GM12878 (cell line): ENCODE measurements around the gene GMCL1. TPM values are rescaled to one million over a fixed set of nuclear protein-coding genes. Genes with fewer than 3 reads are reported as not detected.

Experiments
- ATAC-seq: fragments of 200-7000 bp; cut with Tn5 transposase; 3 replicates; pipeline ENCODE4 v1.9.1; 2020; ENCODE audit warnings: mild to moderate bottlenecking, moderate library complexity
- BruUV-seq: library from RNA; stranded (reverse); fragments of 400-500 nt; replicated peaks from 2 replicates; lab custom pipeline; 2021; lab: Mats Ljungman, UMichigan
- CTCF ChIA-PET: fragments of 300-600 bp; sonication (Branson Sonifier 250); formaldehyde crosslinking; extraction: SDS; loops from one replicate; lab custom pipeline; 2021; ENCODE audit warnings: inconsistent platforms; lab: Yijun Ruan, JAX
- POLR2A ChIA-PET: fragments of 350-600 bp; formaldehyde crosslinking; extraction: SDS; loops from one replicate; lab custom pipeline; 2021; ENCODE audit warnings: inconsistent platforms; lab: Charles Lee
- RAD21 ChIA-PET: fragments of 300-600 bp; sonication (Branson Sonifier 250); formaldehyde crosslinking; loops from one replicate; lab custom pipeline; 2023; ENCODE audit warnings: antibody characterized with exemption; ENCODE audit not compliant: unreplicated experiment; lab: Charles Lee
- SMC1A ChIA-PET: fragments of 300-600 bp; sonication (Branson Sonifier 250); formaldehyde crosslinking; loops from one replicate; lab custom pipeline; 2023; ENCODE audit not compliant: unreplicated experiment, uncharacterized antibody; lab: Charles Lee
- DNase-seq: peaks from one replicate; pipeline ENCODE4 v3.0.0-alpha.2; 2011; ENCODE audit warnings: low read depth, low spot score
- FAIRE-seq: peaks from 3 replicates; lab custom pipeline; 2011; peaks lifted over from hg19 to GRCh38; lab: Jason Lieb, UNC
- H2AFZ ChIP-seq: 2 replicates; pipeline ENCODE4 v1.6.0; 2011; ENCODE audit warnings: low read depth, low read length, control low read depth; ENCODE audit not compliant: control insufficient read depth
- H3K27ac ChIP-seq: 2 replicates; pipeline ENCODE4 v1.5.1; 2011; ENCODE audit warnings: control low read depth; ENCODE audit not compliant: control insufficient read depth, insufficient read depth
- H3K27me3 ChIP-seq, 2 experiments: replicated peaks in 1 of 2; 2 replicates each; pipeline versions ENCODE4 v1.6.0 to v1.6.1; 2011; ENCODE audit warnings: low read length in 1 of 2; ENCODE audit not compliant: control insufficient read depth in 2 of 2, insufficient read depth in 2 of 2
- H3K36me3 ChIP-seq, 2 experiments: 2 replicates each; pipeline ENCODE4 v1.5.1; 2011; ENCODE audit warnings: low read length in 1 of 2; ENCODE audit not compliant: control insufficient read depth in 2 of 2, insufficient read depth in 2 of 2
- H3K4me1 ChIP-seq: 2 replicates; pipeline ENCODE4 v1.6.1; 2011; ENCODE audit warnings: mild to moderate bottlenecking, low read length, moderate library complexity, mixed read lengths; ENCODE audit not compliant: control insufficient read depth, insufficient read depth
- H3K4me2 ChIP-seq: 2 replicates; pipeline ENCODE4 v1.6.0; 2011; ENCODE audit warnings: control low read depth; ENCODE audit not compliant: control insufficient read depth, insufficient read depth
- H3K4me3 ChIP-seq: fragments of 200-600 bp; sonication (generic); 2 replicates; pipeline ENCODE4 v1.5.1; 2016
- H3K79me2 ChIP-seq: 2 replicates; pipeline ENCODE4 v1.6.0; 2011; ENCODE audit warnings: low read length; ENCODE audit not compliant: control insufficient read depth, insufficient read depth
- H3K9ac ChIP-seq: 2 replicates; pipeline ENCODE4 v1.8.0; 2011; ENCODE audit warnings: low read length, control low read depth, mixed read lengths; ENCODE audit not compliant: control insufficient read depth, insufficient read depth
- H3K9me3 ChIP-seq: replicated peaks from 3 replicates; pipeline ENCODE4 v1.5.1; 2011; ENCODE audit warnings: mild to moderate bottlenecking, low read length; ENCODE audit not compliant: control insufficient read depth, insufficient read depth
- H4K20me1 ChIP-seq: 2 replicates; pipeline ENCODE4 v1.6.0; 2011; ENCODE audit not compliant: control insufficient read depth, insufficient read depth
- BRCA1 ChIP-seq: IDR thresholded peaks from 2 replicates; pipeline ENCODE4 v1.6.1; 2011; ENCODE audit warnings: low read depth, low read length, improper control_type of control experiment
- CTCF ChIP-seq, 3 experiments: IDR thresholded peaks in 2 of 3; conservative IDR thresholded peaks in 1 of 3; 2 replicates each; pipeline ENCODE4 v1.5.1; 2011; ENCODE audit warnings: low read depth in 3 of 3, low read length in 3 of 3, mild to moderate bottlenecking in 3 of 3, control low read depth in 2 of 3, moderate library complexity in 2 of 3, inconsistent platforms in 1 of 3, mixed read lengths in 1 of 3; ENCODE audit not compliant: control insufficient read depth in 2 of 3, insufficient read depth in 1 of 3; ENCODE audit errors: extremely low read depth in 1 of 3
- E2F8 ChIP-seq: fragments of 450-650 bp; IDR thresholded peaks from 2 replicates; pipeline ENCODE4 v1.6.1; 2018; ENCODE audit warnings: mild to moderate bottlenecking, low read depth, moderate library complexity; ENCODE audit not compliant: partially characterized antibody
- FOXM1 ChIP-seq: IDR thresholded peaks from 2 replicates; pipeline ENCODE4 v1.6.1; 2012; ENCODE audit warnings: low read depth, mild to moderate bottlenecking, inconsistent platforms, low read length, moderate library complexity
- IRF3 ChIP-seq: fragments of 450-650 bp; IDR thresholded peaks from 2 replicates; pipeline ENCODE4 v1.6.1; 2014; ENCODE audit warnings: mild to moderate bottlenecking
- MEF2B ChIP-seq: fragments of 450-650 bp; IDR thresholded peaks from 2 replicates; pipeline ENCODE4 v1.6.1; 2018; ENCODE audit warnings: mild to moderate bottlenecking, moderate library complexity; ENCODE audit not compliant: partially characterized antibody, poor library complexity, severe bottlenecking
- POLR2AphosphoS2 ChIP-seq: IDR thresholded peaks from 2 replicates; pipeline ENCODE4 v1.6.1; 2011; ENCODE audit warnings: low read depth, mild to moderate bottlenecking, low read length, improper control_type of control experiment, moderate library complexity
- RCOR1 ChIP-seq: conservative IDR thresholded peaks from 2 replicates; pipeline ENCODE4 v1.6.1; 2012; ENCODE audit warnings: low read depth, low read length, improper control_type of control experiment
- TCF7 ChIP-seq: IDR thresholded peaks from 2 replicates; pipeline ENCODE4 v1.6.1; 2014; ENCODE audit warnings: antibody characterized with exemption, borderline replicate concordance
- YBX1 ChIP-seq: fragments of 450-650 bp; IDR thresholded peaks from 2 replicates; pipeline ENCODE4 v1.6.1; 2016; ENCODE audit warnings: antibody characterized with exemption
- ZNF592 ChIP-seq: fragments of 450-650 bp; IDR thresholded peaks from 2 replicates; pipeline ENCODE4 v1.6.1; 2017; ENCODE audit warnings: mild to moderate bottlenecking, moderate library complexity
- WGBS: methylation state at CpG from one replicate; pipeline ENCODE4 v1.1.6; 2016; ENCODE audit warnings: low lambda C conversion rate; ENCODE audit not compliant: insufficient replicate concordance, insufficient coverage; ENCODE audit errors: missing lambda C conversion rate; 5-methylcytosine and 5-hydroxymethylcytosine counted together
- in situ Hi-C: fragments of 300-500 bp; cut with MboI; formaldehyde crosslinking; loops from 9 replicates; pipeline ENCODE4 v1.14.3; 2018; ENCODE audit warnings: mixed read lengths
- intact Hi-C: fragments of 100-400 bp; cut with micrococcal nuclease; formaldehyde crosslinking; loops from one replicate; pipeline ENCODE4 v1.14.2; 2022; ENCODE audit not compliant: unreplicated experiment
- polyA plus RNA-seq, 11 experiments: library from polyadenylated mRNA; depleted of rRNA in 4 of 11; unstranded in 6 of 11; stranded (reverse) in 5 of 11; fragments of >200 nt; fragmentation: Nextera tagmentation in 4 of 11; fragmentation: Illumina TruSeq in 1 of 11; extraction: Ambion mirVana in 4 of 11; extraction: Trizol in 1 of 11; gene quantifications; 1 replicate in 1 of 11; 2 replicates in 10 of 11; pipeline versions ENCODE4 v1.2.1 to v1.2.3, GENCODE V29; 2011 to 2016; ENCODE audit warnings: inconsistent platforms in 2 of 11, missing spikeins in 2 of 11, low read depth in 1 of 11
- total RNA-seq, 4 experiments: library from RNA; depleted of rRNA in 3 of 4; stranded (reverse); fragments of >200 nt in 3 of 4; fragmentation: Illumina TruSeq in 1 of 4; extraction: Trizol in 1 of 4; gene quantifications; 2 replicates each; pipeline versions ENCODE4 v1.2.1 to v1.2.3, GENCODE V29; 2013 to 2021

GMCL1 gene
- total and polyA plus RNA-seq, 10 of the 15 experiments (the other 5 are each of a cell fraction or from before 2014, with no cell fraction given) = 3.7 to 21.4 (median 12.3) TPM

- CTCF ChIA-PET = interaction anchor here (1.0 to 6.8 kb wide), 6 partner anchors 10 to 103 kb away, joined by 3 to 67 read pairs (median 6); no protein-coding TSS in a partner anchor
- Histone ChIP-seq H2AFZ (no peak overlapping the region), H3K27ac (no peak overlapping the region), H4K20me1 (no peaks in the 10 kb centered on the region), H3K4me3 (no peak overlapping the region), H3K36me3 (peaks cover 0 to 4% of the 10 kb centered on the region in 2 experiments; a peak in 1 of 4 replicates), H3K79me2 (peaks cover 35% of the 10 kb centered on the region), H3K4me2 (no peak overlapping the region), H3K4me1 (peaks cover 3% of the 10 kb centered on the region), H3K27me3 (no peaks in the 10 kb centered on the region), H3K9me3 (no peaks in the 10 kb centered on the region), H3K9ac (no peak overlapping the region)
- DNase-seq (no peak), FAIRE-seq (no peak), ATAC-seq (no peak)
- SMC1A ChIA-PET = interaction anchor here (0.9 to 3.8 kb wide), 14 partner anchors 8 to 466 kb away, joined by 3 to 26 read pairs (median 4); partner anchors contain the start of gene SNRPG
- RAD21 ChIA-PET = interaction anchor here (1.1 to 3.5 kb wide), 7 partner anchors 12 to 103 kb away, joined by 3 to 27 read pairs (median 3); no protein-coding TSS in a partner anchor
- in situ Hi-C loops (no loop called here), intact Hi-C loops (loop anchor here (5.0 kb wide), 1 partner anchor 181 kb away; no protein-coding TSS in a partner anchor)
- 84% methylated on average over 9 of the region's 9 CpGs for WGBS
- BruUV-seq = no TSS peak
- POLR2A ChIA-PET = interaction anchor here (1.2 to 2.2 kb wide), 7 partner anchors 9 to 87 kb away, joined by 3 to 9 read pairs (median 5); partner anchors contain the start of gene MXD1
- TF ChIP-seq IRF3 = no peak
- TF ChIP-seq E2F8 = no peak
- TF ChIP-seq YBX1 = no peak
- no peak for TF ChIP-seq CTCF (IDR thresholded peaks at IDR 0.05 in 2 of 3, conservative IDR thresholded peaks at IDR 0.05 in 1 of 3; ENCODE audit: control insufficient read depth in 2 of 3, extremely low read depth in 1 of 3, insufficient read depth in 1 of 3, low read depth in 3 of 3, low read length in 3 of 3)
- TF ChIP-seq POLR2AphosphoS2 = no peak
- no peak for TF ChIP-seq RCOR1
- TF ChIP-seq ZNF592 = no peak
- no peak for TF ChIP-seq TCF7
- TF ChIP-seq FOXM1 = no peak
- no peak for TF ChIP-seq MEF2B
- TF ChIP-seq BRCA1 = no peak
Observed at GRCh38 chr2:69827796-69828540, 1.5 kb upstream of the GMCL1 start.
